HT-29 (cell line): ENCODE results near the gene RAB17. TPM values are rescaled to one million over a fixed set of nuclear protein-coding genes. Genes with fewer than 3 reads are reported as not detected.

Experiments
- DNase-seq: peaks from one replicate; pipeline ENCODE4 v3.0.0-alpha.2; 2015; ENCODE audit warnings: low spot score
- total RNA-seq: library from RNA; depleted of rRNA; stranded (reverse); fragments of >200 nt; shearing (Covaris generic); gene quantifications from 2 replicates; pipeline ENCODE4 v1.2.3, GENCODE V29; 2014

Gene RAB17
- total RNA-seq, 1 experiment from 2014 or later: 65.1 TPM

DNA sequence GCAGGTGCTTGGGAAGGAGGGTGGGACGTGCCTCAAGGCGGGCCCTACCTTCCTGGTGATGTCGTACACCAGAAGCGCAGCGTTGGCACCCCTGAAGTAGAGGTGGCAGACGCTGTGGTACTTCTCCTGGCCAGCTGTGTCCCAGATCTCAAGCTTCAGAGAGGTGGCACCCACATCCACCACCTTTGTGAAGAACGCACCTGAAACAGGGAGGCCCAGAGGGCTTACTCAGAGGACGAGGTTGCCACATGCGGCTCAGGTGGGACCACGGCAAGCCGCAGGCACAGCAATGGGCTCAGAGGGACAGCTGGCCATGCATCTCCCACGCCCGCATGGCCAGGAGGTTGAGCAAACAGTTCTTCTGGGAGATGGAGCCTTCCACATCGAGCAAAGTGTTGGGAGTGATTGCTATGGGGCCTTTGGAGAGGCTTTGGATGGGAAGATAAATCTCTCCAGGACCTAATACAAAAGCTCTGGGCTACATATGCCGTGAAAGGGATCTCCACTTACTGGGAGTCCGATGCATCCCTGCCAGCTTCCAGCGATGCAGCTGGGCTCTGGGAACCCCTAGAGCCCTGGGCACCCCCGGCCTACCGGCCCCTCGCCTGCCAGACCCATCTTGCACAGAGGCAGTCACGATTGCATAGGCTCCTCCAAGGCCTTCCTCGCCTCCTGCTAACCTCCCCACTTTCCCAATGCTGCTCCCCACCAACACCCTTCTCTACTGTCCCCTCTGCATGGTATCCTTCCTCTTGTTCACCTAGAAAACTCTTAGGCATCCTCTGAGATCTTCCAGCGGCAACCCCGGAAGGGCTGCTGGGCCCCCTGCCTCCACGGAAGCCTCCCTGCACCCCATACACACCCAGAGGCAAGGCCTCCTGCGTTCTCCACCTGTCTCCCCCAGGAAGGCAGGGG is 12.3 kb downstream of the RAB17 start:
- DNase-seq: no peak

DNA sequence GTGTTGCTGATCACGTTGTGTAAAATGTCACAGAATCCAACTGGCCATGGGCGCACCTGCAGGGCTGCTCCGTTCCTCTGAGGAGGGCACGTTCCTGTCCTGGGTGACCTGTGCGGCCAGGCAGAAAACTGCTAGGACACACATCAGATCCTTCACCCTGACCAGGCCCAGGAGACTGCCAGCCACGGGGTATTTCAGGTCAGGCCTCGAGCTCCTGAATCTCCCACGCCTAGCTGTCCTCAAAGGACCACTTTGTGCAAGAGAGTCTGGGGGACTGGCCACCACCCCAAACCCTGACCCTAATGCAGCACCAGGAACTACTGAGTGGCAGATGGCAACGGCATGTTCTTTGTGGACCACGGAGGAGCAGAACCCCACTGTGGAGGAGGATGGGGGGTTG is 13.1 kb downstream of the RAB17 start:
- no peak for DNase-seq

DNA sequence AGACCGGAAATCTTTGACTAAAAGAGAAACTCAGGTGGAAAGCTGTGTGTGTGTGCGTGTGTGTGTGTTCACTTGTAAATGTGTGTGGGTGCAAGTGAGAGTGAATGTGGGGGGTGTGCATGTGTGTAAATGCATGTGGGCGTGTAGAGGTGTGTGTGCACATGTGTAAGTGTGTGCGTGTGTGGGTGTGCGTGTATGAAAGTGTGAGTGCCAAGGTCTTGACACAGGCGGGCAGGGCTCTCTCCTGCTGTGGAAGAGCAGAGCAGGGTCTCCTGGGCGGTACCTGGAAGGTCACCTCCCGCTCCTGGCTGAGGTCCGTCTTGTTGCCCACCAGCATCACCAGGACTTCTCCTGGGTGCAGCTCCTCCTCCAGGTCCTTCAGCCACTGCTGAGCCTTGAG is 13.6 kb downstream of the RAB17 start:
- DNase-seq: no peak

DNA sequence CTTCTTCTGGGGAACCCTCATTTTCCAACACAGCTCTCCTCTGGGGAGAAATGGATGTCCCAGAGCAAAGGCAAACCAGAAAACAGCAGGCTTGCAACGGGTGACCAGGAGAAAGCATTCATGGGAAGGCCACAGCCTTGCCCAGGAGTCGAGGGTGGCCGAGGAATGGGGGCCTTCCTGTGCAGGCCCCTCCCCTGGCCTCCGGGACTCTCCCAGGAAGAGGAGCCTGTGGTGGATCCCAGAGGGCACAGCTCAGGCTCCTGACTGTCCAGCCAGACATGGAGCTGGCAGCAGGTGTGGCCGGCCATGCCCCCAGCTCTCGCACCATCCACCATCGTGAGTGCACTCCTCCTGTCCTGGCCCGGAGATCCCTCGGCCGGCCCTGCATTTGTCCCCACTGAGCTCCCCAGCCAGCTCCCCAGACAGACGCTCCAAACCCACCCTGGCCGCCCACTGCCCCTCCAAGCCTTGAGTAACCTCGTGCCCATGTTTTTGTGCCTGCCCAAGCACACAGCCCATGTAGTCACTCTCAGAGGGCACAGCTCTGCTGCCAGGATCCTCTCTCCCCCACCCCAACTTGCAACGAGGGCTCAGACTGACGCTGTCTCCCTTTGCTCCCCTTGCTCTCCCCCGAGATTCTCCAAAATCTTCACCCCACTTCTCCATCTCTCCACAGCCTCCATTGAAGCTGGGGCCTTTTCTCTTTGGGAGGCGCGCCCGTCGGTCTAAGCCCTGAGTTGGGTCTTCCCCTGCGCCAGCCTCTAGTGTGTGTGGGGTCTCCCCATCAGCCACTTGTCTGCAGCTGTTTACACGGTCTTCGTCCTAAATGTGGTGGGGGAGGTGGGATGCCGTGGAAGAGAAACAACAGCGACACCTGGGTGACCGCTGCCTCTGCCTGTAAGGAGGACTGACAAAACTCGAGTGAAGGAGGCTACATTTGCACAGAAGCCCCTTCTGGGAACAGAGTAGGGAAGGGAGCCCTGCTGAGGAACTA is 14.4 kb downstream of the RAB17 start:
- DNase-seq: no peak

DNA sequence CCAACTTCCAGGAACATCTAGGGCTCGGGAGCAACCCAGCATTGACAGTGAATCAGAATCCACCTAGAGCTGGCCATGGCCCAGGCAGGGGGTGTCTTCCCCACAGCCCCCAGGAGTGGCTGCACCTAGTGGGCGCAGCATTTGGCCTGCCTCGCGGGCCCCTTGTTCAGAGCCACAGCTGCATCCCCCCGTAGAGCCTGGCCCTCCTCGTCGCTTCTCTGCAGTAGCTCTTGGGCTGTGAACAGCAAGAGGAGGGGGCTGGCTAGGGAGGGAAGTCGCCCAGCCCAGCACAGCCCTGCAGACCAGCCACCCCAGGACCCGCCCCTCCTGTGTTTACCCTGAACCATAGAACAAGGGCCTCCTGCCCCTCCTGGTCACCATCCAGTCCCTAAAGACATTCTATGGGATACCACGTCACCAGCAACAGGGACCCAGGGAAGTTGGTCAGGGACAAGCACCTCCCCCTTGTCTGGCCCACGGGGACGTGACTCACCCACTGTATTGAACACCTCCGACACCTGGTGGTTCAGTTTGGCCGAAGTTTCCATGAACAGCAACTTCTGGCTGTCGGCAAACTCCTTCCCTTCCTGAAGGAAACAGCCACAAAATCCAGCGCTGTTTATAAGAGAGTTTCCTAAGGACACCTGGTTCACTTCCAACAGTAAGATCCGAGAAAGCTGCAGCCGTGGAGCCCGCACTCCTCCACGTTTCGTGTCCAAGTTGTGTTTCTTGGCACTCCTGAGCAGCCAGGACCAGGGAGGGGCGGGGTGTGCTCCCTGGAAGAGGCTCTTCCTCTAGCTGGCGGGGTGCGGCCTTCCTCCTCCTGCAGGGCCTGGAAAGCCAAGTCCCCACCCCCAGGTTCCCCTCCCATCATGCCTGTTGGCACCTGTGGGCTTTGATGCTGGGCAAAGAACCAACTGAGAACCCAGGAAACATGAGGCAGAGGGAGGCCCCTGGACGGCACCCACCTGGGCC is 15.4 kb downstream of the RAB17 start:
- peak; percentile 81 for DNase-seq

DNA sequence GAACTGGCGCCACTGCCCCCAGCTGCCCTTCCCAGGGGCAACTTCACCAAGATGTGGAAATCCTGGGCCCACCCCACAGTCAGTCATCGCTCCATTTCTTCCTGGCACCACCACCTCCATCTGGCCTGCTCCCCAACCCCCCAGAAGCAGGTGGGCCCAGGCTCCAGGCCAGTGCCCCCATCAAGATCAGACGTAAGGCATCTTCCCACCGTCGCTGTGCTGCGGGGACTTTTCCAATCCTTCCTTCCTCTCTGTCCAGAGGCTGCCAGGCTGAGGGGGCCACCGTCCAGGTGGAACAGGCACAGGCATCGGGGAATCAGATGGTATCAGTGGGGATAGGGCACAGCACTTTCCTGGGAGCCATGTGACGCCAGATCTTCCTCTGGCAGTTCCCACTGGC is 16.1 kb downstream of the RAB17 start:
- DNase-seq: no peak

DNA sequence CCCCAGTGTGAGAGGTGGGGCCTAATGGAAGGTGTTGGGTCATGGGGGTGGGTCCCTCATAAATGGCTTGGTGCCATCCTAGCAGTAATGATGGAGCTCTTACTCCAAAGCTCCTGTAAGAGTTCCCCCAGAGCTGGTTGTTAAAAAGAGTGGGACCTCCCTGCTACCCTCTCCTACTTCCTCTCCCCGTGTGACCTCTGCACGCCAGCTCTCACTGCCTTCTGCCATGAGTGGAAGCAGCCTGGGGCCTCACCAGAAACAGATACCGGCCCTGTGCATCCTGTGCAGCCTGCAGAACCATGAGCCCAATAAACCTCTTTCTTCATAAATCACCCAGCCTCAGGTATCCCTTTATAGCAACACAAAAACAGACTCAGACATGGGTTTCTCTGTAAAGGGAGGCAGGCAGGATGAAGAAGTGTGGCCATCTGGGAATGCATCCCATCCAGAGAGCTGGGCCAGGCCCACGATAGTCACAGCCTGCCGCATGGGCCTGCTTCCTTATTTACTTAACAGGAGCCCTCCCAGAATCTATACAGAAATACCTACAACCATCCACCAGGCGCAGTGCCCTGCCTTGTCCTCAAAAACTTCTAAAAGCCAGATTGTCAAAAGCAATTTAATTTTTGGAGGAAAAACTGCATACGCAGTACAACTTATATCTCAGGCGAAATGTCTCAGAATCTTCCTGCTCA is 16.7 kb downstream of the RAB17 start:
- no peak for DNase-seq

DNA sequence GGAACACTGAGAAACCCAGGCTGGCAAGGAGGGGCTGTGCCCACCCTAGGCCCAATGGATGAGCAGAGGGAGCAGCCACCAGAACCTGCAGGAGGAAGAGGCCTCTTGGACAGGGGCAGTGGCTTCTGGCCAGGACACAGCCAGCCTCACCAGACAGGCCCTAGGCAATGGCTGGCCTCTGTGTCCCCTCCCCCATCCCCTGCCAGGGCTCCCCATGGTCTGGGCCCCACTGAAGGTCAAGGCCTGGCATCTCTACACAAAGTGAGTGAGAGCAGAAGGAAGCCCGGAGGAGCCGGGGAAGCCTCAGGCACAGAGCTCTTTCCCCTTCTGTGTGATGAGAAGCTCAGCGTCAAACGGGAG is 17.8 kb downstream of the RAB17 start:
- no peak for DNase-seq

DNA sequence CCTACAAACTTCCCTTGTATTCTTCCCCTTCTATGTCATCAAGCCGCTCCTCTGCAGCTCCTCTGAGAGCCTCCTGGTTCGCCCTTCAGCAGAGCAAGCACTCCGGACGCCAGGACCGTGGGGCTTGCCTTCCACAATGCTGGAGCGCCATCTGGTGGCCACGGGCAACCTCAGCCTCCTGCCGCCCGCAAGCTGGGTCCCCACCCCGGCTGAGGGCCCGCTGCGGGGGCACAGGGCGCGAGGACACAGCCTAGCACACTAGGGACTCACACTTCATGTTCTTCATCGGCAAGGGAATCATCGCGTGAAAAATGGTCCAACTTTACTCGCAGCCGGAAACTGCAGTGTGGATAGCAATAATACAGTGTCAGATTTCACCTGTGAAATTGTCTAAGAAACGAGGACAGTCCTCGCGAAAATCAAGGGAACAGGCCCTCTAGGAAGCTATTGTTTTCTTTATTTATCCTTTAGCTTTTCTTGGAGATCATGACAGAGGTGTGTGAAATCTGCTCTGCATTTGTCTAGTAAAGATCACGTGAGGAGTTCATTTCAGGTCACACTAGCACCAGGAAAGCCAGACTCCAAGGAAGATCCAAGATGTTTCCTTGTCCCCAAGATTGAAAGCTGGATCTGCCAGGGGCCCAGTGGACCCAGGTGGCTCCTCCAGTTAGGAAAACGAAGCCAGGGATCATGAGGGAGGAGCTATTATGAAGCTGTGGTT is 18.4 kb downstream of the RAB17 start:
- DNase-seq: peak; percentile 90

DNA sequence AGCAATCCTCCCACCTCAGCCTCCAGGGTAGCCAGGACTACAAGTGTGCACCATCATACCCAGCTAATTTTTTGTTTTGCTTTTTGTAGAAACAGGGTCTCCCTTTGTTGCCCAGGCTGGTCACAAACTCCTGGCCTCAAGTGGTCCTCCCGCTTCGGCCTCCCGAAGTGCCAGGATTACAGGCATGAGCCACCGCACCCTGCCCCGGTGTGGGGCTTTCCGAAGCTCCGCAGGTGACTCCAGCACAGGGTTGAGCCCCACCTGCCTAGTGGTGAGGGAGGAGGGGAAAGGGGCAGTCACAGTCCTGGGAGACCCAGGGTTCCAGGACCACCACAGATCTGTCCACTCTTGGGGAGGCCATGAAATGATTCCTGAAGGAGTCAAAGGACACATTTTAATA is 19.0 kb downstream of the RAB17 start:
- no peak for DNase-seq

DNA sequence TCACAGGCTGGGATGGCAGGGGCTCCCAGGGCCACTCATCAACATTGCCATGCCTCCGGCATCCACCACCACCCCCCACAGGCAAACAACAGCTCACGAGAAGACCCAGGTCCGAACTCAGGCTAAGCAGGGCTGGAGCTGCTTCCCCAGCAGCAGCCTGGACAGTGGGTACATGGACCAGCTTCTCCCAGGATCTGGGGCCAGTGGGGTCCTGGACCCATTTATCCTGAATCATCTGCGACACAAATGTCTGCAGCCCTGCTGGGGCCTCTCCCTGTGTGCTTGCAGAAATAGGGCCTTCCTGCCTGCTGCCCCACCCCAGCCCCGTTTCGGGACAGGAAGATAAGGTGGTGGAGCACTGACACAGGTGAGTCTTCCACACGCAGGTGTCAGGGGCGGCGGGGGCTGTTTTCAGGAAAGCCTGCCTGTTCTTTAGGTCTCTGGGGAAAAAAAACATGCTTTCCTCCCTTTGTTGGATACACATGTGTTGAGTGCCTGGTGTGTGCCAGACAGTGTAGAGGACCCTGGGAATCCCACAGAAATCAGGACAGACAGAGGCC is 19.7 kb downstream of the RAB17 start:
- DNase-seq: no peak

DNA sequence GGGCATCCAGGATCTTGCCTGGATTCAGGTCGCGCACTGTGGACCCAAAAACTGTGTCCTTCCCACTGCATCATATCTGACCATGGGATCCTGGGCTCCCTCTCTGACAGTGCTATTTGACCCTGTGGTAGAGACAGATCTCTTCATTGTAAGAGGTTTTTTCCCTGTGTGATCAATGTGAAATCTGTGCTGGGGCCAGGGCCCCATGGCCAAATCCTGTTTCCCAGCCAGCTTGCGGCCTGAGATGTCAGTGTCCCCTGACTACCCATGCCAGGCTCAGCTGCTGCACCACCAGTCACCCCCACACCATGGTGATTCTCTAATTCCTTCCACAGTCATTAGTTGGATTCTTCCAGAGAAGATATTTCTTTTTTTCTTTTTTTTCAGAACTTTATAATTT is 20.6 kb downstream of the RAB17 start:
- no peak for DNase-seq

DNA sequence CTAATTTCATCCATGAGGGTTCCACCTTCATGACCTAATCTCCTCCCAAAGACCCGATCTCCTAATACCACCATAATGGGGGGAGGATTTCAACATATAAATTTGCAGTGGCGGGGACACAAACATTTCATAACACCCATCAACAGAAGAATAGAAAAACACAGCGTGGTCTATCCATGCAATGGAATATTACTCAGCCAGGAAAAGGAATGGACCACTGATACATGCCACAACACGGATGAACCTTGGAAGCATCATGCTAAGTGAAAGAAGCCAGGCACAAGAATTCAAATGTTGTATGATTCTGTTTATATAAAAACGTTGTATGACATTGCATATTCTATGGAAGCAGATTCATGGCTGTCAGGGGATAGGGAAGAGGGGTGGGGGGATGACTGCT is 21.5 kb downstream of the RAB17 start:
- DNase-seq: no peak

DNA sequence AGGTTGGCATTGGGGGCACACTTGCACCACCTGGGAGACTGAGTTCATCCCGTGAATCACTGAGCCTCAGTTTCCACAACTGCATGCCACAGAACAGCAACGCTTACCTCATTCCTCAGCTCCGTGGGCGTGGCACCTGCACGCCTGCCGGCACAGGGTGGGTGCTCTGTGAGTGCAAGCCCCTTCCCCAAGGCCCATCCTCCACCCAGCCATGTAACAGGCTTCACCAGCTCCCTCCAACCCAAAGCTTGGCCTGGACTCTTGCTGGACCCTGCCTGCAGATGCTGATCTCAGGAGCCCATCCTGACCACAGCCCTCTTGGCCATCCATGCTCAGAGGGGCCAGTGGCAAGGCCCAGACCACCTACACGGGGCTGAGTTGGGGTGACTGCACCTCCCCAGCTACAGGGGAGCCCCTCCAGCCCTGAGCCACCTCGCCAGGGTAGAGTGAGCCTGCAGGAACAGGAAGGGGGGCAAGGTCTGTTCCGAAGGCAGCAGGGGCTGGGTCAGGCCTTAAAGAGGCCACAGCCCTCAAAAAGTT is 22.3 kb downstream of the RAB17 start:
- DNase-seq: no peak

DNA sequence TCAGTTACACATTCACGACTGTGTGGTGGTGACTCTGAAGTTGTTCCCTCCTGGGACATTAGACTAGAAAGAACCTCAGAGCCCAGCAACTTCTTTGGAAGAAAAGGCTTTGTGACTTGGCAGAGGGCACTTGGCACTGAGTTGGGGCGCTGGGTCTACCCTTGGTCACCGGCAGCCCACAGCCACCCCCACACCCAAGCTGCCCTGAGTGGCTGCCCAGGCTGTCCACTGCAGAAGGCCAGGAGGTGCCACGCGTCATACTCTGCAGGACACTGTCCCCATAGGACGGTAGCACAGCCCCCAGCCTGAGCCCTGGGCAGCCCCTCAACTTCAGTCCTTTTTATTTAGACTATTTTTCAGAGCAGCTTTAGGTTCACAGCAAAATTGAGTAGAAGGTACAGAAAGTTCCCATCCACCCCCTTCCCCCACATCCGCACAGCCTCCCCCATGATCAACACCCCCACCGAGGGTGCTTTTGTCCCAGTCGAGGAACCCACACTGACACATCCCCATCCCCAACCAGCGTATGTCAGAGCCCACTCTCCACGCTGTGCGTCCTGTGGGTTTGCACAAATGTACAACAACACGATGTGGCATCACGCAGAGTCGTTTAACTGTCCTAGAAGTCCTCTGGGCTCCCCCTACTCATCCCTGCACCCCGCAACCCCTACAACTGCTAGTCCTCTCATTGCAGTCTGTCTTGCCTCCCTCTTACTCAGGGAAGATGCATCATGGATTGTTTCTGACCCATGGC is 23.1 kb downstream of the RAB17 start:
- no peak for DNase-seq

DNA sequence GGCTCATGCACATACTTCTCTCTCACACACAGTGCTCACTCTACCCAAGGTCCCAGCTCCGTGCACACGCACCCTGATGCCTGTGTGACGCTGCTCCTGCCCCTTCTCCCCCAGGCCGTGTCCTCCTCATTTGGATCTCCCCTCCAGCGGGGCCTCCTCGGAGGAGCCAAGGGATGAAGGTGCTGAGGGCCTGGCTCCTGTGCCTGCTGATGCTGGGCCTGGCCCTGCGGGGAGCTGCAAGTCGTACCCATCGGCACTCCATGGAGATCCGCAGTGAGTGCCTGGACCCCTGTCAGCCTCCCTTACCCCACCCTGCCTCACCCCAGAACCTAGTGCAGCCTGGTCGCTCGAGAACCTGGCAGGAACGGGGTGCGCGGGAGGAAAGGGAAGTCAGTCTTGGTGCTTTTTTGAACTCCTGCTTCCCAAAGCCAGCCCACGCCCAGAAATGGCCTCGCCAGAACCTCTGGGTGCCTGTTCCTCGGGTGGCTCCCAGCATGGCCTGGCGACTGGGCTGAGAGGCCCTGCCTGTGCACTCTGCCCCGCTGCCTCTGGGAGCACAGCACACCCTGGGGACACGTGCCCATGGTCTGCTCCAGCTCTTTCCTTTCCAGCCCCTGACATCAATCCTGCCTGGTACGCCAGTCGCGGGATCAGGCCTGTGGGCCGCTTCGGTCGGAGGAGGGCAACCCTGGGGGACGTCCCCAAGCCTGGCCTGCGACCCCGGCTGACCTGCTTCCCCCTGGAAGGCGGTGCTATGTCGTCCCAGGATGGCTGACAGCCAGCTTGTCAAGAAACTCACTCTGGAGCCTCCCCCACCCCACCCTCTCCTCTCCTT is 23.9 kb downstream of the RAB17 start, which contains the start of gene PRLH:
TSS of gene PRLH (plus strand) at position 174 of the 835 bp plus-strand sequence. CDS start at position 174, 0 bp downstream.
- no peak for DNase-seq

DNA sequence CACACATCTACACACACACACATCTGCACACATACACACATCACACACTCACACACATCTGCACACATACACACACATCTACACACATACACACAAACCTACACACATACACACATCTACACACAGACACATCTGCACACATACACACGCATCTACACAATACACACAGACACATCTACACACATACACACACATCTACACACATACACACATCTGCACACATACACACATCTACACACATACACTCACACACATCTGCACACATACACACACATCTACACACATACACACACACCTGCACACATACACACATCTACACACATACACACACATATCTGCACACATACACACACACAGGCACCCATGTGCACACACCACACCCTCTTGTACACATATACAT is 24.6 kb downstream of the RAB17 start:
- DNase-seq: no peak
